Neuron (in vitro differentiated cells): ENCODE measurements around the gene ZBTB8OS.
"Not testable (repeated sequence)": the region's sequence is repeated elsewhere in the genome, so short reads cannot be mapped to it uniquely, and the experiment has no call there.

Source experiments
- H2AFZ ChIP-seq: one replicate; pipeline ENCODE4 v1.6.1; 2013; ENCODE audit warnings: low read depth, mild to moderate bottlenecking, inconsistent platforms, low read length, moderate library complexity
- H3K27me3 ChIP-seq: one replicate; pipeline ENCODE4 v1.6.1; 2013; ENCODE audit warnings: low read length; ENCODE audit not compliant: insufficient read depth
- H3K36me3 ChIP-seq: one replicate; pipeline ENCODE4 v1.6.1; 2013; ENCODE audit warnings: low read length; ENCODE audit not compliant: insufficient read depth
- H3K4me1 ChIP-seq: one replicate; pipeline ENCODE4 v1.6.1; 2013; ENCODE audit warnings: low read length; ENCODE audit not compliant: insufficient read depth
- H3K4me3 ChIP-seq: 2 replicates; pipeline ENCODE4 v1.5.1; 2013; ENCODE audit warnings: mild to moderate bottlenecking, low read length, moderate library complexity
- H3K9me3 ChIP-seq: one replicate; pipeline ENCODE4 v1.6.1; 2013; ENCODE audit warnings: low read length

ZBTB8OS gene

GRCh38 chr1:32676945-32677344, 26.6 kb upstream of the ZBTB8OS start:
- H3K4me1 ChIP-seq: no peaks in the 10 kb centered on the region
- no peak overlapping the region for H2AFZ ChIP-seq
- H3K27me3 ChIP-seq: no peaks in the 10 kb centered on the region
- peaks cover 87% of the 10 kb centered on the region for H3K36me3 ChIP-seq
- no peaks in the 10 kb centered on the region for H3K9me3 ChIP-seq
- no peak overlapping the region for H3K4me3 ChIP-seq

DNA sequence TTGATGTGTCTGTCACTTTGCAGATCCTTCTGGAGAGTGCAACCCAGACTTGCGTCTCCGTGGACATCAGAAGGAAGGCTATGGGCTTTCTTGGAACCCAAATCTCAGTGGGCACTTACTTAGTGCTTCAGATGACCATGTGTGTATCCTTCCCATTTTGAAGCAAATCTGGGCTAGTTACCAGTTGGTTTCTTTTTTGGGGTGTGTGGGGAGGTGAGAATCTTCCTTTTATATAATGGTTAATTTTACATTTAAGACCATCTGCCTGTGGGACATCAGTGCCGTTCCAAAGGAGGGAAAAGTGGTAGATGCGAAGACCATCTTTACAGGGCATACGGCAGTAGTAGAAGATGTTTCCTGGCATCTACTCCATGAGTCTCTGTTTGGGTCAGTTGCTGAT, 18.4 kb upstream of the ZBTB8OS start:
- H3K4me1 ChIP-seq, H3K9me3 ChIP-seq, H2AFZ ChIP-seq, H3K27me3 ChIP-seq, H3K4me3 ChIP-seq: not testable (repeated sequence)
- peaks cover 93% of the 10 kb centered on the region for H3K36me3 ChIP-seq

DNA sequence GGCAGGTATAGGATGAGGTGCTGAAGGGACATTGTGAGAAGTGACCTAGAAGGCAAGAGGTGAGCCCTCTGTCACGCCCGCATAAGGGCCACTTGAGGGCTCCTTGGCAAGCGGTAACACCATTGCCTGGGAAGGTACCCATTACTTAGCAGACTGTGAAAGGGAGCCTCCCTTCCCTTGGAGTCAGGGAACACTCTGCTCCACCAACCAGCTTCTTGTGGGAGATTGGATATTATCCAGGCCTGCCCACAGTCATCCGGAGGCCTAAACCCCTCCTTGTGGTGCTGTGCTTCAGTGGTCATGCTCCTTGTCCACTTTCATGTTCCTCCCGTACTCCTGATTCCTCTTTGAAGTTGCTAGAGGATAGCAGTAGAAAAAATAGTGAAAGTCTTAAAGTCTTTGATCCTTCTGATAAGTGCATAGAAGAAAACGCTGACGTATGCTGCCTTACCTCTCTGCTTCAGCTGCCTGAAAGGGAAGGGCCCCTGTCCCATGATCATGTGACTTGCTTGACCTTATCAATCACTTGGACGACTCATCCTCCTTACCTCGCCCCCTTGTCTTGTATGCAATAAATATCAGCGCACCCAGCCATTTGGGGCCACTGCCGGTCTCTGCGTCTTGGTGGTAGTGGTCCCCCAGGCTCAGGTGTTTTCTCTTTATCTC, 16.7 kb upstream of the ZBTB8OS start:
- Histone ChIP-seq H3K27me3 (no peaks in the 10 kb centered on the region), H3K9me3 (no peaks in the 10 kb centered on the region), H3K4me3 (no peak overlapping the region), H3K4me1 (no peaks in the 10 kb centered on the region), H2AFZ (no peak overlapping the region), H3K36me3 (peaks cover 92% of the 10 kb centered on the region)

DNA sequence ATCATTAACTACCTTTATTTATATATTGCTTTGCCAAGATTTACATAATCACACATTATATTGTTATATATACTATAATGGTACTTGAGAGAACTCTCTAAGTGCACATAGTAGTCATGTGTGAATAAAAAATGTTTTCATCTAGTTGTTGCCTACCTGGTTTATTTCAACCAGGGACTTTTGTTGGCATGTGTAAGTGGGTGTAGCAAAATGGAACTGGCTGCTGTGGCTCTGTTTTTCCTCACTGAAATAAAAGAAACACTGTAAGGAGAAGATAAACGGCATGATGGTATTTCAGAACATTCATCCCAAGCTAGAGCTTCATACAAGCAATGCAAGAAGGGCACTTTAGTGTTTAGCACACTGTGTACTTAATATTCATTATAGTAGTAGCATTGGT, 15.6 kb upstream of the ZBTB8OS start:
- Histone ChIP-seq H3K4me1 (no peaks in the 10 kb centered on the region), H2AFZ (no peak overlapping the region), H3K36me3 (peaks cover 91% of the 10 kb centered on the region), H3K9me3 (peaks cover 2% of the 10 kb centered on the region), H3K4me3 (no peak overlapping the region), H3K27me3 (no peaks in the 10 kb centered on the region)

DNA sequence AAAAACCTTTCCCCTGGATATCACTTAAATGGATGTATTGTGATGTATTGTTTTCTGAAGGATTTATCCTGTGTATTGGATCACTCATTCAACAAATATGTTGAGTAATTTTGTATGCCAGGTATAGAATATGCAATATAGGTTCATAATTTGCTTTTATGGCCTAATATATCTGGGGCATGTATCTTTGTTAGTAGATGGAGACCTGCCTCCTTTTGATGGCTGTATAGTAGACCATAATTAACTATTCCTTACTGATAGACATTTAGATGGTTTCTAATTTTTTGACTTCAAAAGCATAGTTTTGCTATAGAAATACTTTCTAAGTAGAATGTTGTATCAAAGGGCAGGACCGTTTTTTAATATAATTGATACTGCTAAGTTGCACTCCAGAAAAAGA, 9.2 kb upstream of the ZBTB8OS start:
- Histone ChIP-seq H3K9me3 (peaks cover 5% of the 10 kb centered on the region), H3K4me3 (no peak overlapping the region), H3K36me3 (peaks cover 91% of the 10 kb centered on the region)

DNA sequence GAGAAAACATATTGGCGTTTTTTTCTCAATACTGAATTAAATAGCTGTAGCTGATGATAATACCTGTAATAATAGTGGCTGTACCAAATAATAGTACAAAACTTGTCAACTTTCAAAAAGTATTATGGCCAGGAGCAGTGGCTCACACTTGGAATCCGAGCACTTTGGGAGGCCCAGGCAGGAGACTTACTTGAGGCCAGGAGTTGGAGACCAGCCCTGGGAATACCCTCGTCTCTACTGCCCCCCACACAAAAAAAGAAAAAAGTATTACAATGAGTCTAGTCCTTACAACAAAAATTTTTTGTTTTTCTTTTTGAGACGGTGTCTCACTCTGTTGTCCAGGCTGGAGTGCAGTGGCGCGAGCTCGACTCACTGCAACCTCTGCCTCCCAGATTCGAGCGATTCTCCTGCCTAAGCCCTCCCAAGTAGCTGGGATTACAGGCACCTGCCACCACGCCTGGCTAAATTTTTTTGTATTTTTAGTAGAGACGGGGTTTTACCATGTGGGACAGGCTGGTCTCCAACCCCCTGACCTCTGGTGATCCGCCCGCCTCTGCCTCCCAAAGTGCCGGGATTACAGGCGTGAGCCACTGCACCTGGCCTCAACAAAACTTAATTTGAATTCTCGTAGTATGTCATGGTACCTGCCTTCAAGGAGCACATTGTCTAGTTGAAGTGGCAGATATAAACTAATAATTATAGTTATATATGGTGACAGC, 2.1 kb upstream of the ZBTB8OS start:
- Histone ChIP-seq H3K4me1 (peaks cover 14% of the 10 kb centered on the region), H3K4me3 (peak overlapping the region; percentile 88), H2AFZ (no peak overlapping the region), H3K27me3 (no peaks in the 10 kb centered on the region), H3K9me3 (no peaks in the 10 kb centered on the region), H3K36me3 (peaks cover 51% of the 10 kb centered on the region)

More for the DNA sequence above, 9.2 kb upstream of the ZBTB8OS start:
- H3K27me3 ChIP-seq: no peaks in the 10 kb centered on the region
- no peak overlapping the region for H2AFZ ChIP-seq
- no peaks in the 10 kb centered on the region for H3K4me1 ChIP-seq

DNA sequence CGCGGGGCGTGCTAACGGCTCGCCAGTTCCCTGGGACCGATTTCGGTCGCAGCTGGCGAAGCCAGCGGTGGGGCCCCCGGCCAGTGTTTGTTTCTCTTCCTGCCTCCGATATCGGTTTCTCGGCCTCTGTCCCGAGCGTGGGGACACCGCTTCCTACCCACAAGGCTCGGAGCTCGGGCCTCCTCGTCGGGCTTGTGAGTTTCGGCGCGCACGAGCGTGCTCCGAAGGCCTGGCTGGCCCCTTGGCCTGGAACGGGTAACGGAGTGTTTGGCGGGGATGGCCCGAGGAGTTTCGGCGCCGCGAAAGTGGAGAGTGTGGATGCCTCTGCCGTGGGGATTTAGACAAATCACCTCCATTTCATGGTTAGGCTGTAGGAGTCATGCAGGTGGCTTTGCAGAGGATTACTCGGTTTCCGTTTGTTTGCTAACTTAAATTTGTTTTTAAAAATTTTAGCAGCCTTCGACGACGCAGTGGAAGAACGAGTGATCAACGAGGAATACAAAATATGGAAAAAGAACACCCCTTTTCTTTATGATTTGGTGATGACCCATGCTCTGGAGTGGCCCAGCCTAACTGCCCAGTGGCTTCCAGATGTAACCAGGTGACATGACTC, 1.2 kb upstream of the ZBTB8OS start:
- no peaks in the 10 kb centered on the region for H3K27me3 ChIP-seq
- H2AFZ ChIP-seq: peak overlapping the region; percentile 59
- peak overlapping the region; percentile 88 for H3K4me3 ChIP-seq
- H3K4me1 ChIP-seq: peaks cover 14% of the 10 kb centered on the region
- no peaks in the 10 kb centered on the region for H3K9me3 ChIP-seq
- H3K36me3 ChIP-seq: peaks cover 43% of the 10 kb centered on the region

GRCh38 chr1:32650752-32651460, 556 bp upstream of the ZBTB8OS start, which contains the start of gene RBBP4:
Gene RBBP4, plus strand, starts transcription at chr1:32651208. Its CDS starts 99 bp downstream, at chr1:32651307.
- H3K9me3 ChIP-seq: no peaks in the 10 kb centered on the region
- H3K27me3 ChIP-seq: no peaks in the 10 kb centered on the region
- H3K36me3 ChIP-seq: peaks cover 38% of the 10 kb centered on the region
- H2AFZ ChIP-seq: peak within 1 kb of the TSS; percentile 59
- peak within 1 kb of the TSS; percentile 88 for H3K4me3 ChIP-seq
- H3K4me1 ChIP-seq: peaks cover 14% of the 10 kb centered on the region

- H3K4me3 ChIP-seq: no peak overlapping the region
These were observed 2.8 kb downstream of the ZBTB8OS start for GRCh38 chr1:32647308-32648134.

DNA sequence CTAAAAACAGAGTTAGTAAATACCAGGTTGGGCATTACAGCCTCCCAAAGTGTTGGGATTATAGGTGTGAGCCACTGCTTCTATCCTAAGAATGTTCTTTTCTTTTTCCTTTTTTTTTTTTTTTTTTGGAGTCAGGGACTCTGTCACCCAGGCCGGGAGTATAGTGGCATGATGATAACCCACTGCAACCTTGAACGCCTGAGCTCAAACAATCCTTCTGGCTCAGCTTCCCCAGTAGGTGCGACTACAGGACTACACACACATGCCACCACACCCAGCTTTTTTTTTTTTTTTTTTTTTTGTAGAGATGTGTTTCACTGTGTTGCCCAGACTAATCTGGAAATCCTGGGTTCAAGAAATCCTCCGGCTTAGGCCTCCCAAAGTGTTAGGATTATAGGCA, 5.9 kb downstream of the ZBTB8OS start:
- peaks cover 9% of the 10 kb centered on the region for H3K36me3 ChIP-seq

More at GRCh38 chr1:32647308-32648134, 2.8 kb downstream of the ZBTB8OS start:
- no peak overlapping the region for H2AFZ ChIP-seq
- H3K27me3 ChIP-seq: no peaks in the 10 kb centered on the region
- peaks cover 2% of the 10 kb centered on the region for H3K9me3 ChIP-seq
- H3K36me3 ChIP-seq: peaks cover 16% of the 10 kb centered on the region
- H3K4me1 ChIP-seq: peaks cover 10% of the 10 kb centered on the region

DNA sequence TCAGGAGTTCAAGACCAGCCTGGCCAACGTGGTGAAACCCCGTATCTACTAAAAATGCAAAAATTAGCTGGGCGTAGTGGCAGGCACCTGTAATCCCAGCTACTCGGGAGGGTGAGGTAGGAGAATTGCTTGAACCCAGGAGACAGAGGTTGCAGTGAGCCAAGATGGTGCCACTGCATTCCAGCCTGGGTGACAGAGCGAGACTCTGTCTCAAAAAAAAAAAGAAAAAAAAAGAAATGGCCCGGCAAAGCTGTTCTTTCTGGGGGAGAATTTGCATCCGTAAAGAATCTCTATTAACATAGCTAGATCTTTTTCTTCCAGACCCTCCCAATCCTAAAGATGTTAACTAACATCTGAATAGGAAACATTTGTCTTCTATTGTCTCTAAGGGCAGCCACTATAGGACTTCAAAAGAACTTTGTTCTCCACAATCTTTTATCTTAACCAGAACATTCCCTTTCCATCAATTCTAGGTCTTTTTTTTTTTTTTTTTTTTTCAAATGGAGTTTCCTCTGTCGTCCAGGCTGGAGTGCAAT, 8.0 kb downstream of the ZBTB8OS start:
- not testable (repeated sequence) for H3K27me3 ChIP-seq, H3K36me3 ChIP-seq, H3K4me1 ChIP-seq, H2AFZ ChIP-seq, H3K9me3 ChIP-seq, H3K4me3 ChIP-seq

More for the DNA sequence above, 5.9 kb downstream of the ZBTB8OS start:
- H3K4me3 ChIP-seq: no peak overlapping the region
- no peaks in the 10 kb centered on the region for H3K27me3 ChIP-seq
- H3K4me1 ChIP-seq: peaks cover 4% of the 10 kb centered on the region
- no peak overlapping the region for H2AFZ ChIP-seq
- H3K9me3 ChIP-seq: peaks cover 2% of the 10 kb centered on the region

DNA sequence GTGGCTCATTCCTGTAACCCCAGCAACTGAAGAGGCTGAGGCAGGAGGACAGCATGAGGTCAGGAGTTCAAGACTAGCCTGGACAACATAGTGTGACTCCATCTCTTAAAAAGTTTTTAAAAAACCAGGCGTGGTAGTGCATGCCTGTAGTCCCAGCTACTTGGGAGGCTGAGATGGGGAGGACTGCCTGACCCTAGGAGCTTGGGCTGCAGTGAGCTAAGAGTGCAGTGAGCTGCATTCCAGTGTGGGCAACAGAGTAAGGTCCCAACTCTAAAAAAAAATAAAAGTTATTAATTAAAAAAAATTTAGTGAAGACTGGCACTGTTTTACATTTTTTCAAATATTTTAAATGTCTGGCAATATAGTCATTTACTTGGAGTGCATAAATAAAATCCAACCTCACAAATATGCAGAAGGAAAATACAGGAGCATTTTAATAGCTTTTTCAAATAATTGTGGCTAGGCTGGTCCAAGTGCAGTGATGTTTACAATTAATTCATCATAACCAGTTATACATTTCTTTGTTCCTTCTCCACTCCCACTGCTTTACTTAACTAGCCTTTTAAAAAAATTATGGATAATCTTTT, 10.8 kb downstream of the ZBTB8OS start:
- Histone ChIP-seq H2AFZ (no peak overlapping the region), H3K9me3 (peaks cover 2% of the 10 kb centered on the region), H3K27me3 (no peaks in the 10 kb centered on the region), H3K4me1 (peaks cover 10% of the 10 kb centered on the region), H3K36me3 (peaks cover 4% of the 10 kb centered on the region), H3K4me3 (no peak overlapping the region)
